ENCODE data around the gene GORASP2. TPM values are rescaled to one million over a fixed set of nuclear protein-coding genes. Genes with fewer than 3 reads are reported as not detected.

Gene GORASP2
- 36.5 and 39.0 TPM in 2 replicates for total RNA-seq

DNA sequence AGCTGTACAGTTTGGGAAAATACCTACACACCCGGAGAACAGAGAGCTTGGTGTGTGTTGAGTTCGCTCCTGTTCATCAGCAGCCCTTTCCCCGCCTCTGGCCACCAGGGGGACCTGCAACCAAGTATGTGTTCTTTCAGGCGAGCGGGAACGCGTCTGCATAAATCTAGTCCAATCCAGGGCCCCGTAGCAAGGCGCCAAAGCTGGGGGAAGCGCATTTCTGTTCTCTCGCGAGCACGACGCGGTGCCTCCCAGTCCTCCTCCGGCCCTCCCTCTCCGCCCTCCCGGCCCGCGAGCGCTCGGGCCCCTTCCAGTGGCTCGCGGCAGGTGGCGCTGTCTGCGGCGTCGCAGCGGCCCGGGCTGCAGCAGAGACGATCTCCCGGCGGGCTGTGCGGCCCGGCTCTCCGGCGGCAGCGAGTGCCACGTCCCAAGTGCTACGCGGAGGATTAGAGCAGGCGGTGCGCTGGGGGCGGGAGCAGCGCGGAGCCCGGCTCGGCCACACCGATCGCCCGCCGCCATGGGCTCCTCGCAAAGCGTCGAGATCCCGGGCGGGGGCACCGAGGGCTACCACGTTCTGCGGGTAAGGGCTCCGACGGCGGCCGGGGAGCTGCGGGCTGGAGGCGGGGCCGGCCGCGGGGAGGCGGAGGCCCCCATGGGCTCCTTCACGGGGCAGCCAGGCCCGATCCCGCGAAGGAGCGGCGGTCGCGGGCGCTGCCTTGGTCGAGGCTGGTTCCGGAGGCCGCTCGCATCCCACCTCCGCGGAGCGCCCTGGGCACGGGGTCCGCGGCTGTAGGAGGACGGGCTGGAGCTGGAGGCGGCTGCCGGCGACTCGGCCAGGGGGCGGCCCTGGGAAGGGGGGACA lies at the start of gene GORASP2:
Gene GORASP2 (plus strand): TSS at position 430 of the 862 bp plus-strand sequence. CDS start 88 bp downstream, at position 518.

Other genes starting within 250 kb of the GORASP2 start
- gene SP5, start 213.9 kb upstream of the GORASP2 start, total RNA-seq, result not detected in 2 replicates
- 0.30 TPM in 1 of 2 replicates, not detected in the other for gene ERICH2, start 158.9 kb upstream of the GORASP2 start, total RNA-seq
- gene GAD1, start 112.4 kb upstream of the GORASP2 start, total RNA-seq, result not detected in 2 replicates
- 19.0 and 29.6 TPM in 2 replicates for gene TLK1, start 231.6 kb downstream of the GORASP2 start, total RNA-seq